DND-41 (cell line): ENCODE measurements around the gene MAPK7.

ENCODE experiments used
- ATAC-seq: fragments of 200-7000 bp; cut with Tn5 transposase; 3 replicates; pipeline ENCODE4 v1.9.1; 2021; ENCODE audit warnings: low read depth; ENCODE audit not compliant: insufficient read depth
- DNase-seq: peaks from one replicate; pipeline ENCODE4 v3.0.0-alpha.2; 2020
- H2AFZ ChIP-seq: 2 replicates; pipeline ENCODE4 v1.6.0; 2012; ENCODE audit warnings: low read depth, low read length
- H3K27ac ChIP-seq: 2 replicates; pipeline ENCODE4 v1.5.1; 2012; ENCODE audit warnings: low read length, inconsistent platforms
- H3K27me3 ChIP-seq: fragments of 200-600 bp; sonication (generic); 2 replicates; pipeline ENCODE4 v1.6.0; 2012; ENCODE audit warnings: low read length, mild to moderate bottlenecking, inconsistent platforms; ENCODE audit not compliant: insufficient read depth, poor library complexity
- H3K36me3 ChIP-seq: 2 replicates; pipeline ENCODE4 v1.5.1; 2012; ENCODE audit warnings: low read length, inconsistent platforms; ENCODE audit not compliant: insufficient read depth
- H3K4me1 ChIP-seq: 2 replicates; pipeline ENCODE4 v1.5.1; 2012; ENCODE audit warnings: mild to moderate bottlenecking, low read length; ENCODE audit not compliant: insufficient read depth
- H3K4me2 ChIP-seq: 2 replicates; pipeline ENCODE4 v1.6.0; 2012; ENCODE audit warnings: mild to moderate bottlenecking, moderate library complexity, low read length, inconsistent platforms; ENCODE audit not compliant: insufficient read depth
- H3K4me3 ChIP-seq, 2 experiments: fragments of 200-600 bp in 1 of 2; shearing (Covaris generic) in 1 of 2; 2 replicates each; pipeline ENCODE4 v1.5.1; 2012 to 2016; ENCODE audit warnings: inconsistent platforms in 2 of 2, low read length in 2 of 2, mild to moderate bottlenecking in 2 of 2, low read depth in 1 of 2, moderate library complexity in 1 of 2
- H3K79me2 ChIP-seq: 2 replicates; pipeline ENCODE4 v1.6.0; 2012; ENCODE audit warnings: low read length, inconsistent platforms; ENCODE audit not compliant: insufficient read depth
- H3K9ac ChIP-seq: 2 replicates; pipeline ENCODE4 v1.6.0; 2012; ENCODE audit warnings: low read depth, mild to moderate bottlenecking, inconsistent platforms, low read length, moderate library complexity
- H3K9me3 ChIP-seq: 2 replicates; pipeline ENCODE4 v1.5.1; 2012; ENCODE audit warnings: low read length, moderate library complexity, mild to moderate bottlenecking, inconsistent platforms; ENCODE audit not compliant: insufficient read depth, severe bottlenecking
- H4K20me1 ChIP-seq: 2 replicates; pipeline ENCODE4 v1.6.0; 2012; ENCODE audit warnings: low read length; ENCODE audit not compliant: insufficient read depth
- EZH2 ChIP-seq: IDR thresholded peaks from 3 replicates; pipeline ENCODE4 v1.6.1; 2012; ENCODE audit warnings: borderline replicate concordance, low read depth, mild to moderate bottlenecking, moderate library complexity, low read length, inconsistent platforms; ENCODE audit not compliant: severe bottlenecking
- TF ChIP-seq, protein P1 (sequence below): IDR thresholded peaks from 2 replicates; pipeline ENCODE4 v1.5.1; 2012; ENCODE audit warnings: borderline replicate concordance, low read length, moderate library complexity, mild to moderate bottlenecking; ENCODE audit not compliant: poor library complexity, severe bottlenecking; ENCODE audit errors: extremely low read depth

Gene MAPK7

DNA sequence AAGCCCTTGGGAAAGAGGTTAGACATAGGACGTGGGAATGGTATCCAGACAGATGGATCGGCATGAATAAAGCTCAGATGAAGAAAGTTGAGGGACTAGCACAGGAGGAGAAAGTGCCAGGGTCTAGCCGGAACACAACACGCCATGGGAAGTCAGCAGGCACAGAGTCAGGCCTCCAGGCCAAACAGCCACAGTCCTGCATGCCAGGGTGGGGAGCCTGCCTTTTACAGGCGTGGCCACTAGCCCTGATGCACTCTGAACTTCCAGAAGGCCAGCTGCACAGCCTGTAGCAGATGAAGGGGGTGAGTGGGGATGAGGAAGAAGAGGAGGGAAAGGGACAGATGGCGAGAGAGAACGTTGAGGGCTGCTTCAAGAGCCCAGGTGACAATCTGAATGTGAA, 20.9 kb upstream of the MAPK7 start:
- Histone ChIP-seq H3K27ac (no peak overlapping the region), H3K4me3 (no peak overlapping the region), H3K36me3 (no peaks in the 10 kb centered on the region), H2AFZ (no peak overlapping the region), H3K27me3 (peaks cover 2% of the 10 kb centered on the region), H4K20me1 (peaks cover 9% of the 10 kb centered on the region; the same call in 1 of the 2 replicates), H3K4me2 (no peak overlapping the region), H3K4me1 (peaks cover 6% of the 10 kb centered on the region), H3K79me2 (no peaks in the 10 kb centered on the region), H3K9ac (no peak overlapping the region), H3K9me3 (no peaks in the 10 kb centered on the region)
- TF ChIP-seq, protein P1, sequence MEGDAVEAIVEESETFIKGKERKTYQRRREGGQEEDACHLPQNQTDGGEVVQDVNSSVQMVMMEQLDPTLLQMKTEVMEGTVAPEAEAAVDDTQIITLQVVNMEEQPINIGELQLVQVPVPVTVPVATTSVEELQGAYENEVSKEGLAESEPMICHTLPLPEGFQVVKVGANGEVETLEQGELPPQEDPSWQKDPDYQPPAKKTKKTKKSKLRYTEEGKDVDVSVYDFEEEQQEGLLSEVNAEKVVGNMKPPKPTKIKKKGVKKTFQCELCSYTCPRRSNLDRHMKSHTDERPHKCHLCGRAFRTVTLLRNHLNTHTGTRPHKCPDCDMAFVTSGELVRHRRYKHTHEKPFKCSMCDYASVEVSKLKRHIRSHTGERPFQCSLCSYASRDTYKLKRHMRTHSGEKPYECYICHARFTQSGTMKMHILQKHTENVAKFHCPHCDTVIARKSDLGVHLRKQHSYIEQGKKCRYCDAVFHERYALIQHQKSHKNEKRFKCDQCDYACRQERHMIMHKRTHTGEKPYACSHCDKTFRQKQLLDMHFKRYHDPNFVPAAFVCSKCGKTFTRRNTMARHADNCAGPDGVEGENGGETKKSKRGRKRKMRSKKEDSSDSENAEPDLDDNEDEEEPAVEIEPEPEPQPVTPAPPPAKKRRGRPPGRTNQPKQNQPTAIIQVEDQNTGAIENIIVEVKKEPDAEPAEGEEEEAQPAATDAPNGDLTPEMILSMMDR: no peak
- TF ChIP-seq EZH2: no peak
- no peak for DNase-seq
- no peak for ATAC-seq

DNA sequence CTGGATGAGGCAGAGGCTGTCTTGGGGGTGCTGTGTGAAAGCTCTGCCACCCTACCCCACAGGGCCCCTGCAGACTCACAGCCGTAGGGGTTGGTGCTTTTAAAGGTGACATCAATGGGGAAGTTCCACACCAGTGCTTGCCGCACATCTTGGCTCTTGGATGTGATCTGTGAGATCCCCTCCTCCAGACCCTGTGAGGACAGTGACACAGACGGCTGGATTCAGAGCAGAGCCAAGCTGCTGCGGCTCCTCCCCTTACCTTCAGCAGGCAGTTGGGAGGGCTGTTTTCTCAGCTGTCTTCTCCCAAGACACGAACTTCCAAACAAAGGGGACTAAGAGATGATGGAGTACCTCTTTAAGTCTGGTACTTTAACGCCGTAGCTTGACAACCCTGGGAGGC, 20.5 kb upstream of the MAPK7 start:
- Histone ChIP-seq H3K27ac (no peak overlapping the region), H3K36me3 (no peaks in the 10 kb centered on the region), H4K20me1 (peaks cover 9% of the 10 kb centered on the region; the same call in 1 of the 2 replicates), H3K4me2 (no peak overlapping the region), H3K27me3 (peaks cover 2% of the 10 kb centered on the region), H3K4me3 (no peak overlapping the region), H3K9me3 (no peaks in the 10 kb centered on the region), H3K4me1 (peaks cover 11% of the 10 kb centered on the region), H2AFZ (no peak overlapping the region), H3K9ac (no peak overlapping the region), H3K79me2 (no peaks in the 10 kb centered on the region)
- TF ChIP-seq EZH2: no peak
- TF ChIP-seq, protein P1: no peak
- ATAC-seq (no peak), DNase-seq (no peak)

- Histone ChIP-seq H3K9ac (no peak overlapping the region), H4K20me1 (peaks cover 9% of the 10 kb centered on the region; the same call in 1 of the 2 replicates), H3K4me2 (no peak overlapping the region), H3K79me2 (no peaks in the 10 kb centered on the region), H3K4me1 (peaks cover 17% of the 10 kb centered on the region), H2AFZ (no peak overlapping the region), H3K4me3 (no peak overlapping the region), H3K9me3 (no peaks in the 10 kb centered on the region), H3K27me3 (peaks cover under 1% of the 10 kb centered on the region), H3K36me3 (no peaks in the 10 kb centered on the region), H3K27ac (no peak overlapping the region)
- TF ChIP-seq, protein P1: no peak
- no peak for TF ChIP-seq EZH2
- DNase-seq (no peak), ATAC-seq (no peak)
Observed at GRCh38 chr17:19359151-19359550, 19.1 kb upstream of the MAPK7 start.

- H3K27me3 ChIP-seq: no peaks in the 10 kb centered on the region
- H4K20me1 ChIP-seq: peaks cover 9% of the 10 kb centered on the region; the same call in 1 of the 2 replicates
- no peak overlapping the region for H3K9ac ChIP-seq
- no peaks in the 10 kb centered on the region for H3K9me3 ChIP-seq
- peaks cover 17% of the 10 kb centered on the region for H3K4me1 ChIP-seq
- H3K27ac ChIP-seq: no peak overlapping the region
- H3K36me3 ChIP-seq: no peaks in the 10 kb centered on the region
- no peak overlapping the region for H3K4me2 ChIP-seq
- no peaks in the 10 kb centered on the region for H3K79me2 ChIP-seq
- no peak overlapping the region for H2AFZ ChIP-seq
- H3K4me3 ChIP-seq: no peak overlapping the region
- DNase-seq: no peak
- no peak for TF ChIP-seq EZH2
- TF ChIP-seq, protein P1: no peak
- ATAC-seq: no peak
Observed at GRCh38 chr17:19359856-19360255, 18.4 kb upstream of the MAPK7 start.
